ENCODE data around the gene OR13D1. TPM values are rescaled to one million over a fixed set of nuclear protein-coding genes. Genes with fewer than 3 reads are reported as not detected.

Gene OR13D1
- not detected in 2 replicates for total RNA-seq
- polyA plus RNA-seq = not detected in 2 replicates

DNA sequence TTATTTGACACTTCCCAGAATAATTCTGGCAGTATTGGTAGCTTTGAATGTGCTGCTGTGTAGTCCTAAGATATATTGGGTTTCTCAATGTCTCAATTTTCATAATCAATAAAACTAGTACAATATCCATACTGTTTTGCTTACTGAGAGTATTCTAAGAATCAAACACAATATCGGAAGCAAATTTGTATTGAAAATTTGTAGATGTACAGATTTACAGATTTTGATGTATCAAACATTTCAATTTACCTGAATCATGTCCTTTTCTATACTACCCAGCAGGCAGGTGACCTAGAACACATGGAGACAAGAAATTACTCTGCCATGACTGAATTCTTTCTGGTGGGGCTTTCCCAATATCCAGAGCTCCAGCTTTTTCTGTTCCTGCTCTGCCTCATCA is at the start of gene OR13D1:
Gene OR13D1 (plus strand): TSS at position 301 of the 400 bp plus-strand sequence. CDS start 0 bp downstream, at position 301.
- H3K27ac ChIP-seq = no peak within 1 kb of the TSS
- H3K79me2 ChIP-seq = no peaks in the 10 kb centered on the region
- H2AFZ ChIP-seq = no peak within 1 kb of the TSS
- no peaks in the 10 kb centered on the region for H3K27me3 ChIP-seq
- no peaks in the 10 kb centered on the region for H3K4me1 ChIP-seq (ENCODE audit: insufficient read depth)
- no peaks in the 10 kb centered on the region for H3K36me3 ChIP-seq (replicated peaks; ENCODE audit: insufficient read depth, low read depth)
- no peak within 1 kb of the TSS for H3K4me3 ChIP-seq
- H3K9me3 ChIP-seq (ENCODE audit: low read depth) = no peaks in the 10 kb centered on the region
- DNase-seq (ENCODE audit: low spot score) = no peak
- H3K4me2 ChIP-seq = no peak within 1 kb of the TSS
- WGBS (ENCODE audit: low lambda C conversion rate, missing lambda C conversion rate) = 96% methylated on average over 1 of the region's 1 CpG
- H3K9me2 ChIP-seq (replicated peaks; ENCODE audit: insufficient read depth) = no peaks in the 10 kb centered on the region
- TF ChIP-seq EZH2 (IDR thresholded peaks at IDR 0.05; ENCODE audit: borderline replicate concordance) = no peak
- TF ChIP-seq EZH2phosphoT487 (IDR thresholded peaks at IDR 0.05; ENCODE audit: low read depth, severe bottlenecking, unreplicated experiment) = no peak
- no peak for TF ChIP-seq CTCF (IDR thresholded peaks at IDR 0.05; ENCODE audit: poor library complexity)
- H4K20me1 ChIP-seq (ENCODE audit: insufficient read depth, poor library complexity, severe bottlenecking) = no peaks in the 10 kb centered on the region

DNA sequence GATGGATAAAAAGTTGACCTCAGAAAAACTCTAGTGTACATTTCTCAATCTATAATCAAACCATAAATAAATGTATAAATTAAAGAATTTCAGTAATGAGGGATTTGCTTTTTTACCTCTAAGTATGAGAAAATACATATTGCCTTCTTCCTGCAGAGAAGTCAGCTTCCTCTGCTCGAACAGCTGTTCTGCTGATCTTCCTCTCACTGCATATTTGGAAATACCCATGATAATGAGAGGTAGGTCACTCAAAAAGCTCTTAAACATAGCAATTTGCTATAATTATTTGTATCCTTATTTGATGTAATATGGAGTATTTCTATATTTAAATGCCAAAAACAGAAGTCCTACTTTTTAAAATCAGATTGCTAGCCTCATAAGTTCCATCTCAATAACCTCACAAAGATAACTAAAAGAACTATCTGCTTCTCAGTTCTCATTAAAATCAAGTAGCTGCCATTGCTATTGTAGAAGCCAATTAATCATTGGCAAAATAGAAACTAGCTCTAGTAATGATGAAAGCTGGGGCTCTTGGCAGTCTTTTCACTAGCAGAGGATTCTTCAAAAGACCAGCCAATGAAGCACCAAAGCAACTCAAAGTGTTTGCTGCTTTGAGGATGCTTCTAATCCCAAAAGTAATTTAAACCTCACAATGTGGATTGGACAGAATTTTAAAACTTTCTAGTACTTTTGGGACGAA is 35.7 kb upstream of the OR13D1 start:
- no peak for DNase-seq (ENCODE audit: low spot score)
- WGBS (ENCODE audit: low lambda C conversion rate, missing lambda C conversion rate) = 67% methylated on average over 2 of the region's 2 CpGs
- no peak overlapping the region for H3K27ac ChIP-seq
- no peaks in the 10 kb centered on the region for H3K9me3 ChIP-seq (ENCODE audit: low read depth)
- no peak overlapping the region for H3K4me2 ChIP-seq
- H3K9me2 ChIP-seq (replicated peaks; ENCODE audit: insufficient read depth) = no peaks in the 10 kb centered on the region
- no peaks in the 10 kb centered on the region for H4K20me1 ChIP-seq (ENCODE audit: insufficient read depth, poor library complexity, severe bottlenecking)
- no peaks in the 10 kb centered on the region for H3K4me1 ChIP-seq (ENCODE audit: insufficient read depth)
- TF ChIP-seq EZH2 (IDR thresholded peaks at IDR 0.05; ENCODE audit: borderline replicate concordance) = no peak
- no peaks in the 10 kb centered on the region for H3K79me2 ChIP-seq
- H3K36me3 ChIP-seq (replicated peaks; ENCODE audit: insufficient read depth, low read depth) = no peaks in the 10 kb centered on the region
- H2AFZ ChIP-seq = no peak overlapping the region
- no peak overlapping the region for H3K4me3 ChIP-seq
- H3K27me3 ChIP-seq = no peaks in the 10 kb centered on the region

- no peaks in the 10 kb centered on the region for H3K79me2 ChIP-seq
- WGBS (ENCODE audit: low lambda C conversion rate, missing lambda C conversion rate) = 69% methylated on average over 2 of the region's 2 CpGs
- H4K20me1 ChIP-seq (ENCODE audit: insufficient read depth, poor library complexity, severe bottlenecking) = no peaks in the 10 kb centered on the region
- TF ChIP-seq EZH2 (IDR thresholded peaks at IDR 0.05; ENCODE audit: borderline replicate concordance) = no peak
- TF ChIP-seq CTCF (IDR thresholded peaks at IDR 0.05; ENCODE audit: poor library complexity) = no peak
- no peak for TF ChIP-seq EZH2phosphoT487 (IDR thresholded peaks at IDR 0.05; ENCODE audit: low read depth, severe bottlenecking, unreplicated experiment)
- no peaks in the 10 kb centered on the region for H3K9me2 ChIP-seq (replicated peaks; ENCODE audit: insufficient read depth)
- no peak overlapping the region for H3K4me3 ChIP-seq
- H3K36me3 ChIP-seq (replicated peaks; ENCODE audit: insufficient read depth, low read depth) = no peaks in the 10 kb centered on the region
- no peaks in the 10 kb centered on the region for H3K4me1 ChIP-seq (ENCODE audit: insufficient read depth)
- no peak overlapping the region for H3K27ac ChIP-seq
- no peaks in the 10 kb centered on the region for H3K9me3 ChIP-seq (ENCODE audit: low read depth)
- no peaks in the 10 kb centered on the region for H3K27me3 ChIP-seq
- DNase-seq (ENCODE audit: low spot score) = no peak
- H2AFZ ChIP-seq = no peak overlapping the region
- H3K4me2 ChIP-seq = no peak overlapping the region
Measured at GRCh38 chr9:104675611-104676010, 18.7 kb upstream of the OR13D1 start.

DNA sequence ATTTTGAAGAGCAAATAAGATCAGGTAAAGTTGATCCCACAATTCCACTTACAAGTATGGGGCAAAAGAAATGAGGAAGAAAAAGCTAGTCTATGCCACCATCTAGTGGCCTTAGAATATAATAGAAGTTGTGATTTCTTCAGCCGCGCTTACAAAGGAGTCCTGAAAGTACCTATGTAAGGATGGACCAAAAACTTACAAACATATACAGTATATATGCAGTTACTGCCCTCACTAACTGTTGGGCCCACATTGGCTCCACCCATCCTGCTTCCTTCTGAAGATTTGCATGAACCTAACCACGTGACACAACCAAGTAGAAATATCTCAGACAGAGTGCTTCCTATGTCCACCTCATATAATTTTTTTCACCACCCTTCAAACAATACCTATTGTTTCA is 11.7 kb upstream of the OR13D1 start:
- Histone ChIP-seq H2AFZ (no peak overlapping the region), H3K4me3 (no peak overlapping the region), H3K27ac (no peak overlapping the region), H4K20me1 (ENCODE audit: insufficient read depth, poor library complexity, severe bottlenecking) (no peaks in the 10 kb centered on the region), H3K79me2 (no peaks in the 10 kb centered on the region), H3K9me2 (replicated peaks; ENCODE audit: insufficient read depth) (no peaks in the 10 kb centered on the region), H3K27me3 (no peaks in the 10 kb centered on the region), H3K9me3 (ENCODE audit: low read depth) (no peaks in the 10 kb centered on the region), H3K4me1 (ENCODE audit: insufficient read depth) (no peaks in the 10 kb centered on the region), H3K4me2 (no peak overlapping the region), H3K36me3 (replicated peaks; ENCODE audit: insufficient read depth, low read depth) (no peaks in the 10 kb centered on the region)
- TF ChIP-seq EZH2 (IDR thresholded peaks at IDR 0.05; ENCODE audit: borderline replicate concordance) (no peak), CTCF (IDR thresholded peaks at IDR 0.05; ENCODE audit: poor library complexity) (peak; percentile 61)
- DNase-seq (ENCODE audit: low spot score) = peak; percentile 61
- WGBS (ENCODE audit: low lambda C conversion rate, missing lambda C conversion rate) = 4% methylated on average over 3 of the region's 3 CpGs
